Stimulated activated naive B cell treated with anti-CD40 and anti-IgM and Interleukin-4, amounts not matched to agents 10 μg/mL and 1 μg/mL and 100 μg/mL, for 72 hours (primary cell): Measurements from ENCODE around the gene TMEM178B.

ENCODE experiments used
- ATAC-seq, 2 donors: fragments of 150-1000 bp; cut with Tn5 transposase; replicated peaks; 2 replicates each; pipeline ENCODE4 v1.10.0; 2021; ENCODE audit warnings: moderate library complexity in 1 of 2
- DNase-seq: peaks from one replicate; pipeline ENCODE4 v3.0.0; 2021
- H3K27ac Mint-ChIP-seq: one replicate; pipeline ENCODE4 v1.8.0; 2022; ENCODE audit warnings: mild to moderate bottlenecking, mixed read lengths
- H3K27me3 Mint-ChIP-seq, 2 donors: one replicate each; pipeline ENCODE4 v1.8.0; 2022; ENCODE audit warnings: mixed read lengths in 2 of 2
- H3K36me3 Mint-ChIP-seq, 2 donors: one replicate each; pipeline ENCODE4 v1.8.0; 2022; ENCODE audit warnings: mixed read lengths in 2 of 2, mild to moderate bottlenecking in 1 of 2
- H3K4me1 Mint-ChIP-seq, 2 donors: one replicate each; pipeline ENCODE4 v1.8.0; 2022; ENCODE audit warnings: mixed read lengths in 2 of 2, mild to moderate bottlenecking in 1 of 2
- H3K4me3 Mint-ChIP-seq, 2 donors: one replicate each; pipeline ENCODE4 v1.8.0; 2022; ENCODE audit warnings: mild to moderate bottlenecking in 2 of 2, mixed read lengths in 2 of 2, moderate library complexity in 1 of 2
- H3K9me3 Mint-ChIP-seq, 2 donors: one replicate each; pipeline ENCODE4 v1.8.0; 2022; ENCODE audit warnings: mixed read lengths in 2 of 2, mild to moderate bottlenecking in 1 of 2

Gene TMEM178B

GRCh38 chr7:141340991-141341390 is 267.1 kb downstream of the TMEM178B start:
- Mint-ChIP-seq H3K4me1 (no peaks in the 10 kb centered on the region), H3K27me3 (no peaks in the 10 kb centered on the region), H3K36me3 (no peaks in the 10 kb centered on the region), H3K27ac (no peak overlapping the region), H3K4me3 (no peak overlapping the region), H3K9me3 (peaks cover 0 to 4% of the 10 kb centered on the region in 2 donors)
- no peak for ATAC-seq
- DNase-seq, result no peak

GRCh38 chr7:141342621-141343408 is 269.0 kb downstream of the TMEM178B start:
- no peak overlapping the region for H3K4me3 Mint-ChIP-seq
- H3K36me3 Mint-ChIP-seq, result no peaks in the 10 kb centered on the region
- H3K4me1 Mint-ChIP-seq, result no peaks in the 10 kb centered on the region
- no peak overlapping the region for H3K27ac Mint-ChIP-seq
- peaks cover 0 to 1% of the 10 kb centered on the region in 2 donors for H3K9me3 Mint-ChIP-seq
- DNase-seq (no peak), ATAC-seq (no peak)
- H3K27me3 Mint-ChIP-seq, result peaks cover under 1 to 8% of the 10 kb centered on the region in 2 donors

- H3K4me1 Mint-ChIP-seq, result no peaks in the 10 kb centered on the region
- ATAC-seq (no peak), DNase-seq (no peak)
- no peak overlapping the region for H3K4me3 Mint-ChIP-seq
- peaks cover 0 to 1% of the 10 kb centered on the region in 2 donors for H3K9me3 Mint-ChIP-seq
- no peaks in the 10 kb centered on the region for H3K36me3 Mint-ChIP-seq
- H3K27me3 Mint-ChIP-seq, result peaks cover 8 to 16% of the 10 kb centered on the region in 2 donors
- no peak overlapping the region for H3K27ac Mint-ChIP-seq
Observed at GRCh38 chr7:141344153-141344935, 270.5 kb downstream of the TMEM178B start.

GRCh38 chr7:141348728-141349127 is 274.9 kb downstream of the TMEM178B start:
- Mint-ChIP-seq H3K4me1 (no peaks in the 10 kb centered on the region), H3K36me3 (no peaks in the 10 kb centered on the region), H3K4me3 (no peak overlapping the region), H3K27ac (no peak overlapping the region), H3K9me3 (peaks cover 0 to 1% of the 10 kb centered on the region in 2 donors), H3K27me3 (peaks cover 8 to 23% of the 10 kb centered on the region in 2 donors)
- ATAC-seq (no peak), DNase-seq (no peak)

- Mint-ChIP-seq H3K4me3 (no peak overlapping the region), H3K27me3 (peaks cover 8 to 23% of the 10 kb centered on the region in 2 donors), H3K9me3 (peaks cover 0 to 1% of the 10 kb centered on the region in 2 donors), H3K4me1 (no peaks in the 10 kb centered on the region), H3K27ac (no peak overlapping the region), H3K36me3 (no peaks in the 10 kb centered on the region)
- DNase-seq (no peak), ATAC-seq (no peak)
Observed at GRCh38 chr7:141349338-141349737, 275.5 kb downstream of the TMEM178B start.

- H3K4me1 Mint-ChIP-seq, result no peaks in the 10 kb centered on the region
- ATAC-seq (no peak), DNase-seq (no peak)
- no peak overlapping the region for H3K4me3 Mint-ChIP-seq
- no peaks in the 10 kb centered on the region for H3K36me3 Mint-ChIP-seq
- peaks cover 0 to 1% of the 10 kb centered on the region in 2 donors for H3K9me3 Mint-ChIP-seq
- no peak overlapping the region for H3K27ac Mint-ChIP-seq
- peaks cover 8 to 23% of the 10 kb centered on the region in 2 donors for H3K27me3 Mint-ChIP-seq
Observed at GRCh38 chr7:141349804-141350203, 275.9 kb downstream of the TMEM178B start.

- ATAC-seq (no peak), DNase-seq (no peak)
- peaks cover 8 to 23% of the 10 kb centered on the region in 2 donors for H3K27me3 Mint-ChIP-seq
- H3K4me3 Mint-ChIP-seq, result no peak overlapping the region
- H3K4me1 Mint-ChIP-seq, result no peaks in the 10 kb centered on the region
- no peak overlapping the region for H3K27ac Mint-ChIP-seq
- H3K36me3 Mint-ChIP-seq, result no peaks in the 10 kb centered on the region
- H3K9me3 Mint-ChIP-seq, result peaks cover 0 to 1% of the 10 kb centered on the region in 2 donors
Observed at GRCh38 chr7:141351175-141351574, 277.3 kb downstream of the TMEM178B start.

- Mint-ChIP-seq H3K27ac (no peak overlapping the region), H3K4me1 (no peaks in the 10 kb centered on the region), H3K4me3 (no peak overlapping the region), H3K9me3 (no peaks in the 10 kb centered on the region), H3K27me3 (peaks cover 6 to 15% of the 10 kb centered on the region in 2 donors), H3K36me3 (no peaks in the 10 kb centered on the region)
- DNase-seq (no peak), ATAC-seq (no peak)
Observed at GRCh38 chr7:141352955-141353354, 279.1 kb downstream of the TMEM178B start.

GRCh38 chr7:141354251-141354650 is 280.4 kb downstream of the TMEM178B start:
- H3K27ac Mint-ChIP-seq, result no peak overlapping the region
- H3K4me3 Mint-ChIP-seq, result no peak overlapping the region
- no peak for DNase-seq

GRCh38 chr7:141355032-141355431 is 281.2 kb downstream of the TMEM178B start:
- Mint-ChIP-seq H3K4me3 (no peak overlapping the region), H3K9me3 (peaks cover 2 to 5% of the 10 kb centered on the region in 2 donors), H3K27me3 (peaks cover 0 to 10% of the 10 kb centered on the region in 2 donors), H3K4me1 (no peaks in the 10 kb centered on the region), H3K27ac (no peak overlapping the region), H3K36me3 (no peaks in the 10 kb centered on the region)
- ATAC-seq (no peak), DNase-seq (no peak)

More at GRCh38 chr7:141354251-141354650, 280.4 kb downstream of the TMEM178B start:
- ATAC-seq, result no peak
- peaks cover under 1 to 3% of the 10 kb centered on the region in 2 donors for H3K9me3 Mint-ChIP-seq
- H3K4me1 Mint-ChIP-seq, result no peaks in the 10 kb centered on the region
- H3K27me3 Mint-ChIP-seq, result peaks cover 0 to 11% of the 10 kb centered on the region in 2 donors
- no peaks in the 10 kb centered on the region for H3K36me3 Mint-ChIP-seq

- DNase-seq (no peak), ATAC-seq (no peak)
- H3K27me3 Mint-ChIP-seq, result peaks cover 0 to 10% of the 10 kb centered on the region in 2 donors
- no peak overlapping the region for H3K27ac Mint-ChIP-seq
- H3K4me3 Mint-ChIP-seq, result no peak overlapping the region
- H3K9me3 Mint-ChIP-seq, result peaks cover 2 to 5% of the 10 kb centered on the region in 2 donors
- H3K4me1 Mint-ChIP-seq, result no peaks in the 10 kb centered on the region
- H3K36me3 Mint-ChIP-seq, result no peaks in the 10 kb centered on the region
Observed at GRCh38 chr7:141356161-141356560, 282.3 kb downstream of the TMEM178B start.

- H3K4me3 Mint-ChIP-seq, result no peak overlapping the region
- peaks cover 0 to 6% of the 10 kb centered on the region in 2 donors for H3K27me3 Mint-ChIP-seq
- no peak for DNase-seq
- H3K4me1 Mint-ChIP-seq, result no peaks in the 10 kb centered on the region
- H3K9me3 Mint-ChIP-seq, result peaks cover 2 to 5% of the 10 kb centered on the region in 2 donors
- H3K36me3 Mint-ChIP-seq, result no peaks in the 10 kb centered on the region
- ATAC-seq, result no peak
- no peak overlapping the region for H3K27ac Mint-ChIP-seq
Observed at GRCh38 chr7:141358386-141358785, 284.5 kb downstream of the TMEM178B start.

GRCh38 chr7:141359262-141359661 is 285.4 kb downstream of the TMEM178B start:
- Mint-ChIP-seq H3K4me1 (no peaks in the 10 kb centered on the region), H3K36me3 (no peaks in the 10 kb centered on the region), H3K9me3 (peaks cover 2 to 5% of the 10 kb centered on the region in 2 donors), H3K27ac (no peak overlapping the region), H3K27me3 (peaks cover 0 to 6% of the 10 kb centered on the region in 2 donors), H3K4me3 (no peak overlapping the region)
- no peak for DNase-seq
- ATAC-seq, result no peak

GRCh38 chr7:141359740-141360415 is 286.0 kb downstream of the TMEM178B start:
- H3K27me3 Mint-ChIP-seq, result peaks cover 0 to 6% of the 10 kb centered on the region in 2 donors
- H3K4me3 Mint-ChIP-seq, result no peak overlapping the region
- ATAC-seq, result no peak
- no peaks in the 10 kb centered on the region for H3K4me1 Mint-ChIP-seq
- no peaks in the 10 kb centered on the region for H3K36me3 Mint-ChIP-seq
- no peak for DNase-seq
- H3K27ac Mint-ChIP-seq, result no peak overlapping the region
- H3K9me3 Mint-ChIP-seq, result peaks cover 2 to 5% of the 10 kb centered on the region in 2 donors
